ENCODE measurements around the gene ZNF107. TPM values are rescaled to one million over a fixed set of nuclear protein-coding genes. Genes with fewer than 3 reads are reported as not detected.

Gene ZNF107
- total and polyA plus RNA-seq, 2 of the 13 experiments (the other 11 are each of a cell fraction or from before 2014, with no cell fraction given), result 2.5 to 5.4 TPM

- TF ChIP-seq TFAP4 (IDR thresholded peaks at IDR 0.05; ENCODE audit: borderline replicate concordance, low read depth), result peak; percentile 44; the same call in 1 of the 2 replicates
- peak; percentile 73 for TF ChIP-seq GATAD1 (CRISPR knock-in tag; IDR thresholded peaks at IDR 0.05)
- no peak for TF ChIP-seq ZNF354B (CRISPR knock-in tag; IDR thresholded peaks at IDR 0.05)
- TF ChIP-seq TRAFD1 (CRISPR knock-in tag; IDR thresholded peaks at IDR 0.05; ENCODE audit: borderline replicate concordance), result no peak
- TF ChIP-seq ZBED4 (CRISPR knock-in tag; IDR thresholded peaks at IDR 0.05; ENCODE audit: borderline replicate concordance), result no peak
- TF ChIP-seq NFKBIZ (CRISPR knock-in tag; IDR thresholded peaks at IDR 0.05), result no peak
- no peak for TF ChIP-seq RERE (CRISPR knock-in tag; IDR thresholded peaks at IDR 0.05; ENCODE audit: low read depth)
- TF ChIP-seq KDM2A (CRISPR knock-in tag; IDR thresholded peaks at IDR 0.05; ENCODE audit: borderline replicate concordance, low read depth), result peak; percentile 32; the same call in 1 of the 2 replicates
- peak; percentile 40; the same call in 1 of the 2 replicates for TF ChIP-seq MAX (IDR thresholded peaks at IDR 0.05)
- TF ChIP-seq ZFP36 (IDR thresholded peaks at IDR 0.05; ENCODE audit: borderline replicate concordance, low read depth, low read length, partially characterized antibody), result no peak
- TF ChIP-seq MYPOP (CRISPR knock-in tag; IDR thresholded peaks at IDR 0.05), result no peak
- TF ChIP-seq SALL1 (CRISPR knock-in tag; IDR thresholded peaks at IDR 0.05), result peak; percentile 45; the same call in 1 of the 2 replicates
Observed at GRCh38 chr7:64665980-64666662, at the start of gene ZNF107 (continued).
